Sigmoid colon (tissue), 3 donors: ENCODE results near the gene AGBL5.

Experiments
- POLR2A ChIP-seq, 2 donors: fragments of 450-650 bp; IDR thresholded peaks; one replicate each; pipeline ENCODE4 v1.6.1; 2016; ENCODE audit warnings: antibody characterized with exemption in 2 of 2, mild to moderate bottlenecking in 2 of 2, moderate library complexity in 2 of 2
- TF ChIP-seq, protein P1 (sequence below), 4 experiments: fragments of 450-650 bp in 3 of 4; fragments of 200-600 bp in 1 of 4; IDR thresholded peaks; one replicate each; pipeline ENCODE4 v1.5.1; 2016 to 2019; ENCODE audit warnings: antibody characterized with exemption in 4 of 4, mild to moderate bottlenecking in 3 of 4, moderate library complexity in 2 of 4

DNA sequence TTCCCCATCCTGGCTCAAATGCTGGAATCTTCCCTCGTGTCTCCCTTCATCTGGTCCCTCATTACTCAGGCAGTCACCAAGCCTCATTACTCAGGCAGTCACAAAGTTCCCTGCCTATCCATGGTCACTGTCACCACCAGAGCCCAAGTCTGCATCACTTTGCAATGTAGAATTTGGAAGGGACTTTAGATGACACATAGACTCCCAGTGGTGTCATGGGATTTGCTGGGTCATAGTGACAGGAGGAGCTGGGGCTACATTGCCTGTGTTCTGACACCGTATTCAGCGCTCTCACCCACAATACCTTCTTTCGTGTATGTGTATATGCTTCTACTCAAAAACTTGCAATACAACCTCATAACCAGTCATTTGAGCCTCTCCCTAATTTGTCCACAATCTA, 24.9 kb downstream of the AGBL5 start:
- TF ChIP-seq POLR2A (IDR thresholded peaks at IDR 0.05), result no peak
- TF ChIP-seq, protein P1, sequence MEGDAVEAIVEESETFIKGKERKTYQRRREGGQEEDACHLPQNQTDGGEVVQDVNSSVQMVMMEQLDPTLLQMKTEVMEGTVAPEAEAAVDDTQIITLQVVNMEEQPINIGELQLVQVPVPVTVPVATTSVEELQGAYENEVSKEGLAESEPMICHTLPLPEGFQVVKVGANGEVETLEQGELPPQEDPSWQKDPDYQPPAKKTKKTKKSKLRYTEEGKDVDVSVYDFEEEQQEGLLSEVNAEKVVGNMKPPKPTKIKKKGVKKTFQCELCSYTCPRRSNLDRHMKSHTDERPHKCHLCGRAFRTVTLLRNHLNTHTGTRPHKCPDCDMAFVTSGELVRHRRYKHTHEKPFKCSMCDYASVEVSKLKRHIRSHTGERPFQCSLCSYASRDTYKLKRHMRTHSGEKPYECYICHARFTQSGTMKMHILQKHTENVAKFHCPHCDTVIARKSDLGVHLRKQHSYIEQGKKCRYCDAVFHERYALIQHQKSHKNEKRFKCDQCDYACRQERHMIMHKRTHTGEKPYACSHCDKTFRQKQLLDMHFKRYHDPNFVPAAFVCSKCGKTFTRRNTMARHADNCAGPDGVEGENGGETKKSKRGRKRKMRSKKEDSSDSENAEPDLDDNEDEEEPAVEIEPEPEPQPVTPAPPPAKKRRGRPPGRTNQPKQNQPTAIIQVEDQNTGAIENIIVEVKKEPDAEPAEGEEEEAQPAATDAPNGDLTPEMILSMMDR (IDR thresholded peaks at IDR 0.05), result no peak
